HCT116 (cell line): ENCODE data around the gene STK39. TPM values are rescaled to one million over a fixed set of nuclear protein-coding genes. Genes with fewer than 3 reads are reported as not detected.

ENCODE experiments used
- ATAC-seq: fragments of 200-7000 bp; cut with Tn5 transposase; 2 replicates; pipeline ENCODE4 v1.9.1; 2020; ENCODE audit warnings: mild to moderate bottlenecking, moderate library complexity
- BruUV-seq: library from RNA; stranded (reverse); fragments of 400-500 nt; replicated peaks from 2 replicates; lab custom pipeline; 2021; lab: Mats Ljungman, UMichigan
- CTCF ChIA-PET: fragments of 300-600 bp; sonication (Branson Sonifier 250); formaldehyde crosslinking; loops from one replicate; lab custom pipeline; 2021; ENCODE audit warnings: antibody characterized with exemption; lab: Charles Lee
- POLR2A ChIA-PET: fragments of 300-600, 350-600 bp; sonication (Branson Sonifier 250); formaldehyde crosslinking; loops from one replicate; lab custom pipeline; 2021; ENCODE audit warnings: antibody characterized with exemption; lab: Charles Lee
- RAD21 ChIA-PET, 2 experiments: fragments of 300-600 bp; sonication (Branson Sonifier 250); formaldehyde crosslinking; loops; one replicate each; lab custom pipeline; 2023; ENCODE audit warnings: low total read pairs in 2 of 2; ENCODE audit not compliant: uncharacterized antibody in 2 of 2, unreplicated experiment in 2 of 2, low non-redundant PET in 1 of 2; lab: Charles Lee
- DNase-seq: peaks from one replicate; pipeline ENCODE4 v3.0.0-alpha.2; 2010; ENCODE audit warnings: low read depth, low spot score
- H2AFZ ChIP-seq: fragments of 200-600 bp; shearing (Covaris generic), sonication (generic); 2 replicates; pipeline ENCODE4 v1.6.1; 2017; ENCODE audit warnings: low read depth, mixed run types, mixed read lengths, antibody characterized with exemption, low read length; ENCODE audit not compliant: poor library complexity, severe bottlenecking
- H3K27ac ChIP-seq: 2 replicates; pipeline ENCODE4 v1.5.1; 2012; ENCODE audit warnings: low read depth, low read length
- H3K27me3 ChIP-seq: fragments of 200-600 bp; sonication (generic); 2 replicates; pipeline ENCODE4 v1.6.1; 2016; ENCODE audit warnings: mixed run types, low read length, mixed read lengths; ENCODE audit not compliant: insufficient read depth
- H3K36me3 ChIP-seq, 2 experiments: fragments of 200-500 bp in 1 of 2; fragments of 200-600 bp in 1 of 2; sonication (Bioruptor generic) in 1 of 2; sonication (generic) in 1 of 2; 2 replicates each; pipeline versions ENCODE4 v1.5.1 to v1.6.1; 2014 to 2016; ENCODE audit warnings: low read length in 2 of 2, inconsistent platforms in 1 of 2, mixed read lengths in 1 of 2, mixed run types in 1 of 2; ENCODE audit not compliant: insufficient read depth in 2 of 2, control insufficient read depth in 1 of 2
- H3K4me1 ChIP-seq, 2 experiments: fragments of 200-600 bp in 1 of 2; sonication (generic) in 1 of 2; 2 replicates each; pipeline versions ENCODE4 v1.5.1 to v1.6.1; 2012 to 2017; ENCODE audit warnings: low read length in 2 of 2, inconsistent platforms in 1 of 2, mild to moderate bottlenecking in 1 of 2, mixed read lengths in 1 of 2, mixed run types in 1 of 2, moderate library complexity in 1 of 2; ENCODE audit not compliant: insufficient read depth in 2 of 2, control insufficient read depth in 1 of 2
- H3K4me2 ChIP-seq: fragments of 200-600 bp; sonication (generic); 2 replicates; pipeline ENCODE4 v1.6.1; 2017; ENCODE audit warnings: mixed run types, low read length, mixed read lengths
- H3K4me3 ChIP-seq, 2 experiments: fragments of 200-600 bp in 1 of 2; sonication (generic) in 1 of 2; replicated peaks in 1 of 2; 2 replicates each; pipeline ENCODE4 v1.5.1; 2011 to 2016; ENCODE audit warnings: low read length in 2 of 2, control low read depth in 1 of 2, low read depth in 1 of 2, mild to moderate bottlenecking in 1 of 2, mixed read lengths in 1 of 2, mixed run types in 1 of 2
- H3K79me2 ChIP-seq: fragments of 200-600 bp; sonication (generic); 2 replicates; pipeline ENCODE4 v1.6.1; 2017; ENCODE audit warnings: mild to moderate bottlenecking, mixed run types, low read length, moderate library complexity, mixed read lengths; ENCODE audit not compliant: insufficient read depth
- H3K9ac ChIP-seq: fragments of 200-600 bp; sonication (generic); 2 replicates; pipeline ENCODE4 v1.6.1; 2016; ENCODE audit warnings: low read length, mixed read lengths
- H3K9me2 ChIP-seq: fragments of 200-600 bp; sonication (generic), shearing (Covaris generic); 2 replicates; pipeline ENCODE4 v1.6.1; 2017; ENCODE audit warnings: mixed run types, mild to moderate bottlenecking, moderate library complexity; ENCODE audit not compliant: insufficient read depth
- H3K9me3 ChIP-seq, 2 experiments: fragments of 200-500 bp in 1 of 2; fragments of 200-600 bp in 1 of 2; sonication (Bioruptor generic) in 1 of 2; sonication (generic) in 1 of 2; 2 replicates each; pipeline ENCODE4 v1.6.1; 2014 to 2017; ENCODE audit warnings: low read length in 2 of 2, mixed read lengths in 2 of 2, inconsistent platforms in 1 of 2, low read depth in 1 of 2, mild to moderate bottlenecking in 1 of 2, mixed run types in 1 of 2, moderate library complexity in 1 of 2; ENCODE audit not compliant: control insufficient read depth in 1 of 2, insufficient read depth in 1 of 2
- H4K20me1 ChIP-seq: fragments of 200-600 bp; sonication (generic), shearing (Covaris generic); 2 replicates; pipeline ENCODE4 v1.6.1; 2017; ENCODE audit warnings: mixed run types, mild to moderate bottlenecking, moderate library complexity; ENCODE audit not compliant: insufficient read depth
- CTCF ChIP-seq, 3 experiments: fragments of 200-600 bp in 1 of 3; sonication (generic) in 1 of 3; IDR thresholded peaks in 2 of 3; conservative IDR thresholded peaks in 1 of 3; 2 replicates each; pipeline ENCODE4 v1.5.1; 2012 to 2017; ENCODE audit warnings: low read depth in 2 of 3, low read length in 2 of 3, antibody characterized with exemption in 1 of 3, borderline replicate concordance in 1 of 3, control low read depth in 1 of 3, mild to moderate bottlenecking in 1 of 3, mixed read lengths in 1 of 3, mixed run types in 1 of 3, moderate library complexity in 1 of 3; ENCODE audit not compliant: insufficient read depth in 1 of 3
- EGR1 ChIP-seq: IDR thresholded peaks from 2 replicates; pipeline ENCODE4 v1.6.1; 2012; ENCODE audit warnings: low read depth
- ELF1 ChIP-seq: IDR thresholded peaks from 2 replicates; pipeline ENCODE4 v1.6.1; 2012; ENCODE audit warnings: low read depth, borderline replicate concordance
- EZH2 ChIP-seq: fragments of 200-600 bp; sonication (generic); IDR thresholded peaks from 2 replicates; pipeline ENCODE4 v1.6.1; 2017; ENCODE audit warnings: antibody characterized with exemption, mixed run types
- FOSL1 ChIP-seq: IDR thresholded peaks from 2 replicates; pipeline ENCODE4 v1.6.1; 2012; ENCODE audit warnings: low read depth
- JUND ChIP-seq: IDR thresholded peaks from 2 replicates; pipeline ENCODE4 v1.6.1; 2012
- POLR2AphosphoS5 ChIP-seq: IDR thresholded peaks from 2 replicates; pipeline ENCODE4 v1.6.1; 2011; ENCODE audit warnings: mild to moderate bottlenecking, low read depth, low read length, moderate library complexity
- RAD21 ChIP-seq: IDR thresholded peaks from 2 replicates; pipeline ENCODE4 v1.6.1; 2012; ENCODE audit warnings: low read depth, mild to moderate bottlenecking
- REST ChIP-seq: IDR thresholded peaks from 2 replicates; pipeline ENCODE4 v1.6.1; 2012; ENCODE audit warnings: low read depth
- SIN3A ChIP-seq: IDR thresholded peaks from 2 replicates; pipeline ENCODE4 v1.6.1; 2012; ENCODE audit warnings: low read depth
- SP1 ChIP-seq: IDR thresholded peaks from 2 replicates; pipeline ENCODE4 v1.6.1; 2012; ENCODE audit warnings: low read depth
- SRF ChIP-seq: IDR thresholded peaks from 2 replicates; pipeline ENCODE4 v1.6.1; 2012; ENCODE audit warnings: low read depth
- ZFX ChIP-seq: fragments of 450-650 bp; IDR thresholded peaks from 2 replicates; pipeline ENCODE4 v1.6.1; 2017
- ZNF274 ChIP-seq: fragments of 200-500 bp; sonication (Bioruptor generic); IDR thresholded peaks from 2 replicates; pipeline ENCODE4 v1.6.1; 2014; ENCODE audit warnings: mild to moderate bottlenecking, low read depth, low read length, inconsistent platforms
- intact Hi-C: fragments of 100-400 bp; cut with micrococcal nuclease; formaldehyde crosslinking; loops from 2 replicates; pipeline ENCODE4 v1.10.0; 2022
- total RNA-seq: library from RNA; stranded (reverse); gene quantifications from one replicate; pipeline ENCODE4 v1.2.1, GENCODE V29; 2021; ENCODE audit not compliant: unreplicated experiment
- TF ChIP-seq, protein P1 (sequence below): IDR thresholded peaks from 2 replicates; pipeline ENCODE4 v1.6.1; 2012
- TF ChIP-seq, protein P2 (sequence below): IDR thresholded peaks from 2 replicates; pipeline ENCODE4 v1.6.1; 2012

STK39 gene
- total RNA-seq, 1 experiment from 2014 or later = 118 TPM

DNA sequence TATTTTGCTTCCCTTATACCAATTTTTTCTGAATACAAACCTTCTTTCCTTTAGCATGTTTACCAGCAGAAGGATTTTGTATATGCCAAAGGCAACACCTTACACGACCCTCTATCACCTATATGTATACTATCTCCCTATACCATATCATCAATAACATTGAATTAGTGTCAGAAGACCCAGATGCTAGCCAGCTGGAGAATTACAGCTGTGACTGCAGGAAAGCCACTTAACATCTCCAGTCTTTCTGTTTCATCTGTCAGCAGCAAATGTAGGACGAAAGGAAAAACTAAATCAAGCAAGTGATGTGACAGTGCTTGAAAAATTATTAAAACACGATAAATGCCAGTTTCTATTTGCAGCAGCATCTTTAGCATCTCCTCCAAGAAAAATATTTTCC is 193.7 kb downstream of the STK39 start:
- no peak overlapping the region for H3K4me2 ChIP-seq
- no TSS peak for BruUV-seq
- RAD21 ChIA-PET = no interaction called here
- no peak overlapping the region for H2AFZ ChIP-seq
- no peak overlapping the region for H3K27ac ChIP-seq
- peaks cover 0 to 9% of the 10 kb centered on the region in 2 experiments; a peak in 2 of 4 replicates for H3K36me3 ChIP-seq
- no peaks in the 10 kb centered on the region for H3K9me2 ChIP-seq
- no peak overlapping the region for H3K9ac ChIP-seq
- TF ChIP-seq POLR2AphosphoS5 (no peak), RAD21 (no peak), SP1 (no peak)
- TF ChIP-seq, all 23 proteins: peak for 0
- no peak overlapping the region for H3K4me3 ChIP-seq
- DNase-seq (no peak), ATAC-seq (no peak)
- no peaks in the 10 kb centered on the region for H3K9me3 ChIP-seq
- H4K20me1 ChIP-seq = peaks cover 10% of the 10 kb centered on the region; the same call in 1 of the 2 replicates
- H3K27me3 ChIP-seq = no peaks in the 10 kb centered on the region
- ChIA-PET CTCF (no interaction called here), POLR2A (no interaction called here)
- peaks cover 27% of the 10 kb centered on the region; the same call in 1 of the 2 replicates for H3K79me2 ChIP-seq
- H3K4me1 ChIP-seq = no peaks in the 10 kb centered on the region; a peak in 1 of 4 replicates
- intact Hi-C loops = no loop called here

- BruUV-seq = no TSS peak
- no peaks in the 10 kb centered on the region; a peak in 1 of 4 replicates for H3K4me1 ChIP-seq
- no peak overlapping the region for H3K27ac ChIP-seq
- TF ChIP-seq REST = no peak
- no peak for TF ChIP-seq SRF
- TF ChIP-seq EGR1 = no peak
- TF ChIP-seq JUND = no peak
- no peak for TF ChIP-seq CTCF (IDR thresholded peaks at IDR 0.05 in 2 of 3, conservative IDR thresholded peaks at IDR 0.05 in 1 of 3; ENCODE audit: borderline replicate concordance in 1 of 3, insufficient read depth in 1 of 3, low read depth in 2 of 3, low read length in 2 of 3)
- TF ChIP-seq SIN3A = no peak
- no peak for TF ChIP-seq ZFX
- no peak for TF ChIP-seq ELF1
- TF ChIP-seq POLR2AphosphoS5 = no peak
- TF ChIP-seq, protein P1, sequence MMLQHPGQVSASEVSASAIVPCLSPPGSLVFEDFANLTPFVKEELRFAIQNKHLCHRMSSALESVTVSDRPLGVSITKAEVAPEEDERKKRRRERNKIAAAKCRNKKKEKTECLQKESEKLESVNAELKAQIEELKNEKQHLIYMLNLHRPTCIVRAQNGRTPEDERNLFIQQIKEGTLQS = no peak
- no peak for TF ChIP-seq EZH2
- no peak for TF ChIP-seq ZNF274
- TF ChIP-seq, protein P2, sequence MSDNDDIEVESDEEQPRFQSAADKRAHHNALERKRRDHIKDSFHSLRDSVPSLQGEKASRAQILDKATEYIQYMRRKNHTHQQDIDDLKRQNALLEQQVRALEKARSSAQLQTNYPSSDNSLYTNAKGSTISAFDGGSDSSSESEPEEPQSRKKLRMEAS = no peak
- no peak for TF ChIP-seq FOSL1
- no peak for TF ChIP-seq SP1
- intact Hi-C loops = no loop called here
- POLR2A ChIA-PET = no interaction called here
- H3K4me2 ChIP-seq = no peak overlapping the region
- ATAC-seq (no peak), DNase-seq (no peak)
- peaks cover 0 to 8% of the 10 kb centered on the region in 2 experiments; a peak in 1 of 4 replicates for H3K36me3 ChIP-seq
- H4K20me1 ChIP-seq = peaks cover 10% of the 10 kb centered on the region; the same call in 1 of the 2 replicates
- RAD21 ChIA-PET = no interaction called here
- no peak overlapping the region for H3K9ac ChIP-seq
- H2AFZ ChIP-seq = no peak overlapping the region
- peaks cover 19% of the 10 kb centered on the region; the same call in 1 of the 2 replicates for H3K79me2 ChIP-seq
- no peak overlapping the region for H3K4me3 ChIP-seq
- H3K27me3 ChIP-seq = no peaks in the 10 kb centered on the region
- no peaks in the 10 kb centered on the region for H3K9me3 ChIP-seq
- no peaks in the 10 kb centered on the region for H3K9me2 ChIP-seq
- CTCF ChIA-PET = no interaction called here
These were observed 194.6 kb downstream of the STK39 start for GRCh38 chr2:168052773-168053172.
